Measurements from ENCODE around the gene RNF145.
"Not testable (repeated sequence)": the region's sequence is repeated elsewhere in the genome, so short reads cannot be mapped to it uniquely, and the experiment has no call there.

- TF ChIP-seq CTCF, POLR2A (IDR thresholded peaks at IDR 0.05): not testable (repeated sequence)
Measured at GRCh38 chr5:159158553-159159091, 50.7 kb downstream of the RNF145 start.

Data from esophagus squamous epithelium (tissue), 4 donors.